ENCODE results near the gene PLXNC1. TPM values are rescaled to one million over a fixed set of nuclear protein-coding genes. Genes with fewer than 3 reads are reported as not detected.
"Not testable (repeated sequence)": the region's sequence is repeated elsewhere in the genome, so short reads cannot be mapped to it uniquely, and the experiment has no call there.

Gene PLXNC1
- total and polyA plus RNA-seq, 2 experiments from 2014 or later: 2.9 to 4.1 TPM

GRCh38 chr12:94309373-94309772 lies 161.0 kb downstream of the PLXNC1 start:
- H3K4me1 ChIP-seq (ENCODE audit: low read depth): no peaks in the 10 kb centered on the region
- DNase-seq (ENCODE audit: low read depth in 1 of 2, low spot score in 1 of 2): no peak
- H3K9me3 ChIP-seq (ENCODE audit: low read depth): no peaks in the 10 kb centered on the region
- no peak overlapping the region for H3K4me3 ChIP-seq
- TF ChIP-seq CTCF (IDR thresholded peaks at IDR 0.05; ENCODE audit: low read depth, low read length): no peak
- peaks cover 16% of the 10 kb centered on the region for H3K36me3 ChIP-seq
- H3K27ac ChIP-seq: no peak overlapping the region
- H3K27me3 ChIP-seq: no peaks in the 10 kb centered on the region

- H3K27ac ChIP-seq: no peak overlapping the region
- no peak for TF ChIP-seq CTCF (IDR thresholded peaks at IDR 0.05; ENCODE audit: low read depth, low read length)
- no peaks in the 10 kb centered on the region for H3K27me3 ChIP-seq
- peaks cover 16% of the 10 kb centered on the region for H3K36me3 ChIP-seq
- H3K9me3 ChIP-seq (ENCODE audit: low read depth): no peaks in the 10 kb centered on the region
- DNase-seq (ENCODE audit: low read depth in 1 of 2, low spot score in 1 of 2): no peak
- no peaks in the 10 kb centered on the region for H3K4me1 ChIP-seq (ENCODE audit: low read depth)
- no peak overlapping the region for H3K4me3 ChIP-seq
Measured at GRCh38 chr12:94312378-94312777, 164.0 kb downstream of the PLXNC1 start.

- H3K27ac ChIP-seq; H3K4me3 ChIP-seq; H3K36me3 ChIP-seq; H3K9me3 ChIP-seq (ENCODE audit: low read depth); DNase-seq (ENCODE audit: low read depth in 1 of 2, low spot score in 1 of 2); H3K4me1 ChIP-seq (ENCODE audit: low read depth); H3K27me3 ChIP-seq: not testable (repeated sequence)
Measured at GRCh38 chr12:94316600-94316999, 168.2 kb downstream of the PLXNC1 start.

GRCh38 chr12:94318181-94318580 lies 169.8 kb downstream of the PLXNC1 start:
- no peaks in the 10 kb centered on the region for H3K27me3 ChIP-seq
- TF ChIP-seq CTCF (IDR thresholded peaks at IDR 0.05; ENCODE audit: low read depth, low read length): no peak
- H3K9me3 ChIP-seq (ENCODE audit: low read depth): no peaks in the 10 kb centered on the region

GRCh38 chr12:94320109-94320508 lies 171.7 kb downstream of the PLXNC1 start:
- Histone ChIP-seq H3K4me1 (ENCODE audit: low read depth) (no peaks in the 10 kb centered on the region), H3K27me3 (no peaks in the 10 kb centered on the region), H3K4me3 (no peak overlapping the region), H3K9me3 (ENCODE audit: low read depth) (no peaks in the 10 kb centered on the region), H3K27ac (no peak overlapping the region), H3K36me3 (peaks cover 5% of the 10 kb centered on the region)
- no peak for TF ChIP-seq CTCF (IDR thresholded peaks at IDR 0.05; ENCODE audit: low read depth, low read length)
- DNase-seq (ENCODE audit: low read depth in 1 of 2, low spot score in 1 of 2): no peak

More at GRCh38 chr12:94318181-94318580, 169.8 kb downstream of the PLXNC1 start:
- H3K4me3 ChIP-seq: no peak overlapping the region
- H3K36me3 ChIP-seq: peaks cover under 1% of the 10 kb centered on the region
- no peak overlapping the region for H3K27ac ChIP-seq
- H3K4me1 ChIP-seq (ENCODE audit: low read depth): no peaks in the 10 kb centered on the region
- DNase-seq (ENCODE audit: low read depth in 1 of 2, low spot score in 1 of 2): no peak

GRCh38 chr12:94322346-94322745 lies 174.0 kb downstream of the PLXNC1 start:
- Histone ChIP-seq H3K27me3 (no peaks in the 10 kb centered on the region), H3K4me3 (no peak overlapping the region), H3K9me3 (ENCODE audit: low read depth) (no peaks in the 10 kb centered on the region), H3K36me3 (peaks cover 5% of the 10 kb centered on the region), H3K27ac (no peak overlapping the region), H3K4me1 (ENCODE audit: low read depth) (no peaks in the 10 kb centered on the region)
- no peak for TF ChIP-seq CTCF (IDR thresholded peaks at IDR 0.05; ENCODE audit: low read depth, low read length)
- peak in 1 of 2 donors; percentile 87 for DNase-seq (ENCODE audit: low read depth in 1 of 2, low spot score in 1 of 2)

Measured in cardiac muscle cell (in vitro differentiated cells and primary cell).